SU-DHL-6 (cell line): ENCODE results near the gene CABP4.

Experiments used
- EZH2phosphoT487 ChIP-seq: fragments of 200-600 bp; sonication (generic), shearing (Covaris generic); conservative IDR thresholded peaks from 2 replicates; pipeline ENCODE4 v1.6.1; 2018; ENCODE audit warnings: mild to moderate bottlenecking, antibody characterized with exemption, low read length, moderate library complexity, mixed read lengths
- TF ChIP-seq, protein P1 (sequence below): fragments of 200-600 bp; sonication (generic); IDR thresholded peaks from one replicate; pipeline ENCODE4 v1.5.1; 2017; ENCODE audit warnings: antibody characterized with exemption, mild to moderate bottlenecking, low read length, moderate library complexity; ENCODE audit not compliant: insufficient read depth, poor library complexity, severe bottlenecking

DNA sequence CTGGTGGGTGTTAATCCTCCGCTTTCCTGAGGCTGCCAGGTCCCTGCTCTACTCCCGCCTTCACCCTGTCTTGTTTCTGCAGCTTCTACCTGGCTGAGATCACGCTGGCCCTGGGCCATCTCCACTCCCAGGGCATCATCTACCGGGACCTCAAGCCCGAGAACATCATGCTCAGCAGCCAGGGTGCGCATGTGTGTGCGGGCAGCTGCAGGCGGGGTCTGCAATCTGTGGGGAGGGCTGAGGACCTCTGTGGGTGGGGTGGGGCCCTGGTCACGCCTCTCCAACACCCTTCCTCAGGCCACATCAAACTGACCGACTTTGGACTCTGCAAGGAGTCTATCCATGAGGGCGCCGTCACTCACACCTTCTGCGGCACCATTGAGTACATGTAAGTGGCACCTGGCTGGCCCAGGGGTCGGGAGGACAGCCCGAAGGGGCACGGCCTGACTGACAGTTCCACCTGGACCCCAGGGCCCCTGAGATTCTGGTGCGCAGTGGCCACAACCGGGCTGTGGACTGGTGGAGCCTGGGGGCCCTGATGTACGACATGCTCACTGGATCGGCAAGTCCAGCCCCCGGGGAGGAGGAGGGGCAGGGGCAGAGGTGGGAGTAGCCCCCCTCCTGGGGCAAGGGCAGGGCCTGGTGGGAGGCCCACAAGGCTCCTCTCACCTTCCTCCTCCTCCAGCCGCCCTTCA, 22.4 kb upstream of the CABP4 start:
- TF ChIP-seq, protein P1, sequence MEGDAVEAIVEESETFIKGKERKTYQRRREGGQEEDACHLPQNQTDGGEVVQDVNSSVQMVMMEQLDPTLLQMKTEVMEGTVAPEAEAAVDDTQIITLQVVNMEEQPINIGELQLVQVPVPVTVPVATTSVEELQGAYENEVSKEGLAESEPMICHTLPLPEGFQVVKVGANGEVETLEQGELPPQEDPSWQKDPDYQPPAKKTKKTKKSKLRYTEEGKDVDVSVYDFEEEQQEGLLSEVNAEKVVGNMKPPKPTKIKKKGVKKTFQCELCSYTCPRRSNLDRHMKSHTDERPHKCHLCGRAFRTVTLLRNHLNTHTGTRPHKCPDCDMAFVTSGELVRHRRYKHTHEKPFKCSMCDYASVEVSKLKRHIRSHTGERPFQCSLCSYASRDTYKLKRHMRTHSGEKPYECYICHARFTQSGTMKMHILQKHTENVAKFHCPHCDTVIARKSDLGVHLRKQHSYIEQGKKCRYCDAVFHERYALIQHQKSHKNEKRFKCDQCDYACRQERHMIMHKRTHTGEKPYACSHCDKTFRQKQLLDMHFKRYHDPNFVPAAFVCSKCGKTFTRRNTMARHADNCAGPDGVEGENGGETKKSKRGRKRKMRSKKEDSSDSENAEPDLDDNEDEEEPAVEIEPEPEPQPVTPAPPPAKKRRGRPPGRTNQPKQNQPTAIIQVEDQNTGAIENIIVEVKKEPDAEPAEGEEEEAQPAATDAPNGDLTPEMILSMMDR = no peak
- no peak for TF ChIP-seq EZH2phosphoT487
